Lung (tissue), 12 donors: Measurements from ENCODE around the gene AUH. TPM values are rescaled to one million over a fixed set of nuclear protein-coding genes. Genes with fewer than 3 reads are reported as not detected.

Source experiments
- ATAC-seq: fragments of 200-7000 bp; cut with Tn5 transposase; one replicate; pipeline ENCODE4 v1.9.1; 2020; ENCODE audit warnings: moderate number of reproducible peaks; ENCODE audit not compliant: insufficient read depth, low FRiP score
- DNase-seq, 3 donors: peaks; one replicate each; pipeline ENCODE4 v3.0.0-alpha.2; 2013 to 2017
- H3K27ac ChIP-seq, 2 donors: one replicate each; pipeline ENCODE4 v1.5.1; 2013; ENCODE audit warnings: mild to moderate bottlenecking in 2 of 2, moderate library complexity in 2 of 2, control low read depth in 1 of 2, inconsistent platforms in 1 of 2, low read depth in 1 of 2, low read length in 1 of 2
- H3K27me3 ChIP-seq, 3 donors: one replicate each; pipeline ENCODE4 v1.5.1; 2013; ENCODE audit warnings: low read length in 2 of 3; ENCODE audit not compliant: control insufficient read depth in 3 of 3, insufficient read depth in 3 of 3
- H3K36me3 ChIP-seq, 4 donors: one replicate each; pipeline ENCODE4 v1.5.1; 2013; ENCODE audit warnings: low read length in 4 of 4, mild to moderate bottlenecking in 1 of 4, moderate library complexity in 1 of 4; ENCODE audit not compliant: control insufficient read depth in 4 of 4, insufficient read depth in 4 of 4
- H3K4me1 ChIP-seq, 5 donors: one replicate each; pipeline ENCODE4 v1.5.1; 2013; ENCODE audit warnings: low read length in 5 of 5, mild to moderate bottlenecking in 2 of 5, moderate library complexity in 1 of 5; ENCODE audit not compliant: control insufficient read depth in 5 of 5, insufficient read depth in 5 of 5
- H3K4me3 ChIP-seq: one replicate; pipeline ENCODE4 v1.5.1; 2013; ENCODE audit warnings: mild to moderate bottlenecking, control low read depth, moderate library complexity
- H3K9ac ChIP-seq, 2 donors: one replicate each; pipeline ENCODE4 v1.5.1; 2013; ENCODE audit warnings: low read length in 2 of 2, control low read depth in 1 of 2; ENCODE audit not compliant: insufficient read depth in 1 of 2
- H3K9me3 ChIP-seq, 4 donors: one replicate each; pipeline ENCODE4 v1.5.1; 2013; ENCODE audit warnings: low read length in 3 of 4, mild to moderate bottlenecking in 1 of 4, moderate library complexity in 1 of 4; ENCODE audit not compliant: control insufficient read depth in 4 of 4, insufficient read depth in 3 of 4
- WGBS, 2 donors: extraction: QIAGEN DNeasy Blood & Tissue Kit; methylation state at CpG; one replicate each; pipeline ENCODE4 v1.1.7; 2013; 5-methylcytosine and 5-hydroxymethylcytosine counted together
- polyA plus RNA-seq, 2 donors: library from polyadenylated mRNA; stranded (reverse); fragments of 200-250 nt; gene quantifications; one replicate each; pipeline ENCODE4 v1.2.1, GENCODE V29; 2013
- total RNA-seq, 2 donors: library from RNA; depleted of rRNA in 1 of 2; stranded (reverse); fragments of >200 nt in 1 of 2; gene quantifications; one replicate each; pipeline ENCODE4 v1.2.1, GENCODE V29; 2014 to 2021
- TF ChIP-seq, protein P1 (sequence below): IDR thresholded peaks from 2 replicates; pipeline ENCODE4 v1.5.1; 2012; ENCODE audit warnings: mild to moderate bottlenecking; ENCODE audit errors: control extremely low read depth, extremely low read depth
- donor health status: control.
- donor health status: control.
- donor health status: Bipolar disorder and iron deficiency.
- donor health status: healthy.
- donor health status: DM: yes; HTN: yes; CAD: no.

AUH gene
- total and polyA plus RNA-seq, 4 donors, result 10.5 to 76.8 (median 16.2) TPM

- Histone ChIP-seq H3K36me3 (no peaks in the 10 kb centered on the region), H3K9me3 (peaks cover 0 to 2% (median 0%) of the 10 kb centered on the region in 4 donors), H3K4me1 (peaks cover 9 to 78% (median 24%) of the 10 kb centered on the region in 5 donors), H3K27me3 (no peaks in the 10 kb centered on the region), H3K27ac (peak overlapping the region in 1 of 2 donors; percentile 7), H3K9ac (no peak overlapping the region), H3K4me3 (no peak overlapping the region)
- DNase-seq (no peak), ATAC-seq (no peak)
- TF ChIP-seq, protein P1, sequence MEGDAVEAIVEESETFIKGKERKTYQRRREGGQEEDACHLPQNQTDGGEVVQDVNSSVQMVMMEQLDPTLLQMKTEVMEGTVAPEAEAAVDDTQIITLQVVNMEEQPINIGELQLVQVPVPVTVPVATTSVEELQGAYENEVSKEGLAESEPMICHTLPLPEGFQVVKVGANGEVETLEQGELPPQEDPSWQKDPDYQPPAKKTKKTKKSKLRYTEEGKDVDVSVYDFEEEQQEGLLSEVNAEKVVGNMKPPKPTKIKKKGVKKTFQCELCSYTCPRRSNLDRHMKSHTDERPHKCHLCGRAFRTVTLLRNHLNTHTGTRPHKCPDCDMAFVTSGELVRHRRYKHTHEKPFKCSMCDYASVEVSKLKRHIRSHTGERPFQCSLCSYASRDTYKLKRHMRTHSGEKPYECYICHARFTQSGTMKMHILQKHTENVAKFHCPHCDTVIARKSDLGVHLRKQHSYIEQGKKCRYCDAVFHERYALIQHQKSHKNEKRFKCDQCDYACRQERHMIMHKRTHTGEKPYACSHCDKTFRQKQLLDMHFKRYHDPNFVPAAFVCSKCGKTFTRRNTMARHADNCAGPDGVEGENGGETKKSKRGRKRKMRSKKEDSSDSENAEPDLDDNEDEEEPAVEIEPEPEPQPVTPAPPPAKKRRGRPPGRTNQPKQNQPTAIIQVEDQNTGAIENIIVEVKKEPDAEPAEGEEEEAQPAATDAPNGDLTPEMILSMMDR, result no peak
- 83 to 91% methylated on average over 5 of the region's 5 CpGs for WGBS, 2 donors
Measured at GRCh38 chr9:91195372-91196012, 166.2 kb downstream of the AUH start.

DNA sequence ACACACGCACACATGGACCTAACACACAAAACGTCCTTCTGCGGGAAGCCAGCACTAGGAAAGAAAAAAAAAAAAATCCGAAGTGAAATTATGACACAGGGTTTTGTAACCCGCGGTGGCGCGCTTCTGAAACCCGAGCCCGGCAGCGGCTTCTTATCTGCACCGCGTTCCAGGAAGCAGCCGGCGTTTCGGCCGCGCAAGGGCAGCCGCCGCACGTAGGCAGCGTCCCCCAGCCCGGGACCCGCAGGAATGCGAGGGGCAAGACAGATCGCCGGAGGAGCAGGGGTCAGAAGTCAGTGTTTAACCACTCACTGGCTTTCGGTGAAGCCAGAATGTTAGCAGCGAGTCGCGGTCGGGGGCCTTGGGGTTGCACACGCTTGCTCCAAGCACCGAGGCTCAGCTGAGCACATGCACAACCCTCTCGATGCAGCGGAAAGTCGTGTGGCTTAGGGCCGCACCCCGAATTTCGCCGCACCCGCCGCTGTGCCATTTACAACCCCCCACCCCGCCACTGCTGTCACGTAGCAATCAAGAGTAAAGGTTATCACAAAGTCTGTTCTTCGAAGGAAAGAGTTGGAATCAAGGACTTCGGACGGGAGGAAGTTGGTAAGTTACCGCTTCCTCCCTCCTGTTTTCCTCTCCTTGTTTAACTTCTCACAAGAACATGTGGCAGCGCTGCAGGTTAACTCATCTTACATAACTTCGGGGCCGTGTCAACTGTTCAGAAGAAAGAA lies 167.9 kb downstream of the AUH start:
- Histone ChIP-seq H3K4me1 (peaks cover 9 to 78% (median 24%) of the 10 kb centered on the region in 5 donors), H3K27me3 (no peaks in the 10 kb centered on the region), H3K9ac (peak overlapping the region; percentile 81 to 87), H3K27ac (peak overlapping the region; percentile 99 to 100), H3K36me3 (no peaks in the 10 kb centered on the region), H3K4me3 (peak overlapping the region; percentile 18), H3K9me3 (no peaks in the 10 kb centered on the region)
- peak; percentile 64 for ATAC-seq
- peak; percentile 96 to 97 (median 96) for DNase-seq
- TF ChIP-seq, protein P1, result no peak
- WGBS, 2 donors, result 1 to 2% methylated on average over 52 of the region's 52 CpGs

DNA sequence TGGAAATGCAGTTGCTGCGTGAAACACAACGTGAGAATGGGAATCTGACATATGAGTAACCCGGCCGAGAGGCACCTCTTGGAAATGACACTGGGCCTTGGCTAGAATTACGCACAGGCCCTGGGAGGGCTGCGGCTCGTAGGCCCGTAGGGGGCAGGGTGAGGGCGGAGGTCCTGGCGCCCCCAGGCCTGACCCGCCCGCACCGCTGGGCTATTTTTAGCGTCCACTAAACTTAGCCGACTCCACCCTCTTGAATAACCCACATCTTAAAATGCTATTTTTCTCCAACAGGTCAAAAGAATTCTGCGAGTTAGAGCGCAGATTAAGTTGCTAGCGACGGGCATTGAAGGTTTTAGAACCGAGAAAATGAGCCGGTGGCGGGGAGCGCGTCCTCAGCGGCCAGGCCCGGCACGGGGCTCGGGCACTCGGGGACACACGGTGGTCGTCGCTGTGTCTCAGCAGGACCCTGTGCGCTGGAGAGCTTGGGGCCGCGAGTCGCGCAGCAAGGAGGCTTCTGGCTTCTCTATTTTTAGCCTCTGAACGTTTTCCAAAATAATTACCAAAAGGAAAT lies 168.5 kb downstream of the AUH start:
- Histone ChIP-seq H3K4me3 (no peak overlapping the region), H3K4me1 (peaks cover 9 to 72% (median 23%) of the 10 kb centered on the region in 5 donors)
- 0% methylated on average over 38 of the region's 38 CpGs for WGBS, 2 donors

More for the DNA sequence above, 168.5 kb downstream of the AUH start:
- peak; percentile 82 to 93 (median 87) for DNase-seq
- peak; percentile 78 for ATAC-seq
- H3K36me3 ChIP-seq, result no peaks in the 10 kb centered on the region
- peak overlapping the region; percentile 99 to 100 for H3K27ac ChIP-seq
- TF ChIP-seq, protein P1, result no peak
- no peaks in the 10 kb centered on the region for H3K9me3 ChIP-seq
- H3K9ac ChIP-seq, result peak overlapping the region; percentile 81 to 87
- no peaks in the 10 kb centered on the region for H3K27me3 ChIP-seq
